Lung (tissue), 12 donors: ENCODE data around the gene PDXP. TPM values are rescaled to one million over a fixed set of nuclear protein-coding genes. Genes with fewer than 3 reads are reported as not detected.
A peak's percentile ranks its signal among the peaks of the same experiment; 100 is the strongest.

Source experiments
- ATAC-seq: fragments of 200-7000 bp; cut with Tn5 transposase; one replicate; pipeline ENCODE4 v1.9.1; 2020; ENCODE audit warnings: moderate number of reproducible peaks; ENCODE audit not compliant: insufficient read depth, low FRiP score
- DNase-seq, 3 donors: peaks; one replicate each; pipeline ENCODE4 v3.0.0-alpha.2; 2013 to 2017
- H3K27ac ChIP-seq, 2 donors: one replicate each; pipeline ENCODE4 v1.5.1; 2013; ENCODE audit warnings: mild to moderate bottlenecking in 2 of 2, moderate library complexity in 2 of 2, control low read depth in 1 of 2, inconsistent platforms in 1 of 2, low read depth in 1 of 2, low read length in 1 of 2
- H3K27me3 ChIP-seq, 3 donors: one replicate each; pipeline ENCODE4 v1.5.1; 2013; ENCODE audit warnings: low read length in 2 of 3; ENCODE audit not compliant: control insufficient read depth in 3 of 3, insufficient read depth in 3 of 3
- H3K36me3 ChIP-seq, 4 donors: one replicate each; pipeline ENCODE4 v1.5.1; 2013; ENCODE audit warnings: low read length in 4 of 4, mild to moderate bottlenecking in 1 of 4, moderate library complexity in 1 of 4; ENCODE audit not compliant: control insufficient read depth in 4 of 4, insufficient read depth in 4 of 4
- H3K4me1 ChIP-seq, 5 donors: one replicate each; pipeline ENCODE4 v1.5.1; 2013; ENCODE audit warnings: low read length in 5 of 5, mild to moderate bottlenecking in 2 of 5, moderate library complexity in 1 of 5; ENCODE audit not compliant: control insufficient read depth in 5 of 5, insufficient read depth in 5 of 5
- H3K4me3 ChIP-seq: one replicate; pipeline ENCODE4 v1.5.1; 2013; ENCODE audit warnings: mild to moderate bottlenecking, control low read depth, moderate library complexity
- H3K9ac ChIP-seq, 2 donors: one replicate each; pipeline ENCODE4 v1.5.1; 2013; ENCODE audit warnings: low read length in 2 of 2, control low read depth in 1 of 2; ENCODE audit not compliant: insufficient read depth in 1 of 2
- H3K9me3 ChIP-seq, 4 donors: one replicate each; pipeline ENCODE4 v1.5.1; 2013; ENCODE audit warnings: low read length in 3 of 4, mild to moderate bottlenecking in 1 of 4, moderate library complexity in 1 of 4; ENCODE audit not compliant: control insufficient read depth in 4 of 4, insufficient read depth in 3 of 4
- CTCF ChIP-seq: IDR thresholded peaks from 2 replicates; pipeline ENCODE4 v1.5.1; 2012; ENCODE audit warnings: mild to moderate bottlenecking; ENCODE audit errors: control extremely low read depth, extremely low read depth
- WGBS, 2 donors: extraction: QIAGEN DNeasy Blood & Tissue Kit; methylation state at CpG; one replicate each; pipeline ENCODE4 v1.1.7; 2013; 5-methylcytosine and 5-hydroxymethylcytosine counted together
- polyA plus RNA-seq, 2 donors: library from polyadenylated mRNA; stranded (reverse); fragments of 200-250 nt; gene quantifications; one replicate each; pipeline ENCODE4 v1.2.1, GENCODE V29; 2013
- total RNA-seq, 2 donors: library from RNA; depleted of rRNA in 1 of 2; stranded (reverse); fragments of >200 nt in 1 of 2; gene quantifications; one replicate each; pipeline ENCODE4 v1.2.1, GENCODE V29; 2014 to 2021
- donor health status: control.
- donor health status: control.
- donor health status: Bipolar disorder and iron deficiency.
- donor health status: healthy.
- donor health status: DM: yes; HTN: yes; CAD: no.

Gene PDXP
- total and polyA plus RNA-seq, 4 donors, result 4.4 to 7.4 (median 6.5) TPM

GRCh38 chr22:37669586-37669985 lies 11.1 kb downstream of the PDXP start:
- ATAC-seq (no peak), DNase-seq (no peak)
- Histone ChIP-seq H3K4me1 (peaks cover 0 to 7% (median 4%) of the 10 kb centered on the region in 5 donors), H3K27ac (no peak overlapping the region), H3K36me3 (peaks cover 0 to 16% (median 6%) of the 10 kb centered on the region in 4 donors), H3K4me3 (no peak overlapping the region), H3K9ac (no peak overlapping the region), H3K9me3 (no peaks in the 10 kb centered on the region), H3K27me3 (no peaks in the 10 kb centered on the region)
- no peak for TF ChIP-seq CTCF
- WGBS, 2 donors, result 82 to 85% methylated on average over 6 of the region's 6 CpGs

- Histone ChIP-seq H3K4me3 (no peak overlapping the region), H3K9me3 (no peaks in the 10 kb centered on the region), H3K9ac (no peak overlapping the region), H3K27me3 (no peaks in the 10 kb centered on the region), H3K36me3 (peaks cover 0 to 2% (median 0%) of the 10 kb centered on the region in 4 donors), H3K27ac (no peak overlapping the region), H3K4me1 (peaks cover 0 to 16% (median 6%) of the 10 kb centered on the region in 5 donors)
- DNase-seq (no peak), ATAC-seq (no peak)
- TF ChIP-seq CTCF, result no peak
- WGBS, 2 donors, result 41 to 61% methylated on average over 15 of the region's 15 CpGs
These were observed 13.8 kb downstream of the PDXP start for GRCh38 chr22:37672206-37672919.

- DNase-seq, result no peak
- peaks cover 0 to 16% (median 8%) of the 10 kb centered on the region in 5 donors for H3K4me1 ChIP-seq
- TF ChIP-seq CTCF, result no peak
- H3K9ac ChIP-seq, result no peak overlapping the region
- WGBS, 2 donors, result 41 to 67% methylated on average over 10 to 11 of the region's 11 CpGs
- no peaks in the 10 kb centered on the region for H3K27me3 ChIP-seq
- ATAC-seq, result no peak
- peak overlapping the region in 1 of 2 donors; percentile 6 for H3K27ac ChIP-seq
- H3K4me3 ChIP-seq, result no peak overlapping the region
- no peaks in the 10 kb centered on the region for H3K36me3 ChIP-seq
- no peaks in the 10 kb centered on the region for H3K9me3 ChIP-seq
These were observed 14.5 kb downstream of the PDXP start for GRCh38 chr22:37672920-37673455.
